Tibial nerve (tissue), 4 donors: ENCODE measurements around the gene CNPY1. TPM values are rescaled to one million over a fixed set of nuclear protein-coding genes. Genes with fewer than 3 reads are reported as not detected.

ENCODE experiments used
- DNase-seq, 2 donors: peaks; one replicate each; pipeline ENCODE4 v3.0.0-alpha.2; 2019; ENCODE audit warnings: low spot score in 2 of 2
- H3K27ac ChIP-seq, 4 donors: fragments of 200-600 bp; sonication (generic) in 3 of 4; one replicate each; pipeline ENCODE4 v1.5.1; 2017 to 2019; ENCODE audit warnings: mild to moderate bottlenecking in 1 of 4
- H3K27me3 ChIP-seq, 2 donors: fragments of 200-600 bp; sonication (generic) in 1 of 2; one replicate each; pipeline versions ENCODE4 v1.5.1 to v1.6.0; 2017 to 2019
- H3K36me3 ChIP-seq, 3 donors: fragments of 200-600 bp; sonication (generic); one replicate each; pipeline ENCODE4 v1.5.1; 2018 to 2019
- H3K4me1 ChIP-seq, 4 donors: fragments of 200-600 bp; sonication (generic) in 3 of 4; one replicate each; pipeline ENCODE4 v1.5.1; 2017 to 2019
- H3K4me3 ChIP-seq, 4 donors: fragments of 200-600 bp; sonication (generic) in 3 of 4; one replicate each; pipeline ENCODE4 v1.5.1; 2017 to 2019; ENCODE audit warnings: mild to moderate bottlenecking in 1 of 4, moderate library complexity in 1 of 4
- H3K9me3 ChIP-seq, 4 donors: fragments of 200-600 bp; sonication (generic) in 3 of 4; one replicate each; pipeline ENCODE4 v1.5.1; 2017 to 2019
- CTCF ChIP-seq, 5 experiments: fragments of 200-600 bp in 3 of 5; fragments of 450-650 bp in 2 of 5; sonication (generic) in 3 of 5; IDR thresholded peaks; one replicate each; pipeline ENCODE4 v1.5.1; 2016 to 2019; ENCODE audit warnings: antibody characterized with exemption in 5 of 5, mild to moderate bottlenecking in 3 of 5, moderate library complexity in 2 of 5
- EP300 ChIP-seq, 2 donors: sonication (generic); formaldehyde crosslinking; IDR thresholded peaks; one replicate each; pipeline ENCODE4 v1.6.1; 2017; ENCODE audit warnings: antibody characterized with exemption in 2 of 2, mild to moderate bottlenecking in 1 of 2
- POLR2A ChIP-seq, 2 donors: fragments of 450-650 bp; IDR thresholded peaks; one replicate each; pipeline ENCODE4 v1.6.1; 2017; ENCODE audit warnings: antibody characterized with exemption in 2 of 2, mild to moderate bottlenecking in 2 of 2, moderate library complexity in 2 of 2
- WGBS, 2 donors: methylation state at CpG; one replicate each; pipeline ENCODE4 v1.1.5; 2018; 5-methylcytosine and 5-hydroxymethylcytosine counted together
- total RNA-seq, 4 donors: library from RNA; depleted of rRNA; stranded (reverse); fragments of >200 nt; gene quantifications; one replicate each; pipeline ENCODE4 v1.1.0, GENCODE V29; 2016

CNPY1 gene
- total RNA-seq, 4 donors from 2014 or later: 0.30 TPM; not detected in 3

DNA sequence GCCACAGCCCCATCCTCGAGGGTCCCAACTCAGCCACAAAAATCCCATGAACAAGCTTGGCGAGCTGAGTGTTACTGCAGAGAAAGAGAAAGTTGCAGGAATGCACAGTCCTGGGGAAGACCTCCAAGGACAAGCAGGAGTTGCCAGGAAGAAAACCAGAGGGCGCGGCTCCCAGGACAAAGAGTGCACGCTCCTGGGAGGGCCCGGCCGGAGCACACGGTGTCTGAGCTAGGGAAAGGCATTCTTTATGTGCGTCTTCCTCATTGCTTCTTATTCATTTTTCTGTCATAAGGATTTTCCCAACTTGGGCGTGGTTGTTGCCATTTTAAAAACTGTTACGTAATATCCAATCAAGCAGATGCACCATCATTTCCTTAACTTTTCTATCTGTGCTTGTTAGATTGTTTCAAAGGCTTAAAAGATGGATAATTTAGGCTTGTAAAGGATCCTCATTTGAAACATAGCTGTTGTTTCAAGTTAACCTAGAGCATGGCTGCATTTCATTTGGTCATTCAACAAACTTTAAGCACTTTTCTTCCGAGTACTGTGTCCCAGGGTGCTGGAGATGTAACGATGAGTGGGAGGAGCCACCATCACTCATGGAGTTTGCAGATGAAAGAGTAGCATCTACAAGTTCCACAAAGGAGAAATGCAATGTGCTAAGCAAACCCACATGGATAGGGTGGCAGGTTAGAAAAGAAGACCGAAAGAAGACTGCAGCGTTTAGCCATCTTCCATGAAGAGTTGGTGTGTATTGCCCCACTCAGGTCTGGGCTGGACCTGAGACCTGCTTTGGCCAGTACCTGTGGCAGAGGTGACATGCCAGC is 5.6 kb upstream of the CNPY1 start:
- H3K4me3 ChIP-seq: no peak overlapping the region
- no peak for DNase-seq
- no peak for TF ChIP-seq EP300 (IDR thresholded peaks at IDR 0.05)
- no peak for TF ChIP-seq POLR2A (IDR thresholded peaks at IDR 0.05)
- no peak for TF ChIP-seq CTCF (IDR thresholded peaks at IDR 0.05)
- H3K4me1 ChIP-seq: no peaks in the 10 kb centered on the region
- H3K27me3 ChIP-seq: no peaks in the 10 kb centered on the region
- H3K36me3 ChIP-seq: no peaks in the 10 kb centered on the region
- no peak overlapping the region for H3K27ac ChIP-seq
- peaks cover 0 to 30% (median 0%) of the 10 kb centered on the region in 4 donors for H3K9me3 ChIP-seq
- WGBS, 2 donors: 74 to 81% methylated on average over 15 of the region's 15 CpGs

DNA sequence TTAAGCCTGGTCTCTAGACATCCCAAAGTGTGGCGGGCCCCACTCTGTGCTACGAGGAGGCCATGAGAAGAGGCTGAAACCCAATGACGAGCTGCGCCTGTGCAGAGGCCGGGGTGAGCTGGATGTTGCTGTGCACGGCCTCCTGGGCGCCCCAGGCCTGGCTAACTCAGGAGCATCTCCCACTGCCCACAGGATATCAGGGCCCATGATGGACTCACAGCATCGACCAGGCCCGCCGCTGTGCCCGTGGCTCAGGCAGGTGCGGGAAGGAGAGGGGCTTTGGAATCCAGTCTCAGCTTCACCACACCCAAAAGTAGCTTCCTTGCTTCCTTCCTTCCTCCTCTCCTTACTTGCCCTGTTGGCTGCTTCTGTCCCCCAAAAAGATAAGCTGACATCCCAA is 4.6 kb upstream of the CNPY1 start:
- H3K36me3 ChIP-seq: no peaks in the 10 kb centered on the region
- peaks cover 0 to 30% (median 0%) of the 10 kb centered on the region in 4 donors for H3K9me3 ChIP-seq
- H3K4me3 ChIP-seq: no peak overlapping the region
- TF ChIP-seq EP300 (IDR thresholded peaks at IDR 0.05) (no peak), CTCF (IDR thresholded peaks at IDR 0.05) (no peak), POLR2A (IDR thresholded peaks at IDR 0.05) (no peak)
- no peaks in the 10 kb centered on the region for H3K4me1 ChIP-seq
- no peak for DNase-seq
- H3K27me3 ChIP-seq: no peaks in the 10 kb centered on the region
- 86 to 95% methylated on average over 7 to 12 of the region's 12 CpGs for WGBS, 2 donors
- H3K27ac ChIP-seq: no peak overlapping the region

DNA sequence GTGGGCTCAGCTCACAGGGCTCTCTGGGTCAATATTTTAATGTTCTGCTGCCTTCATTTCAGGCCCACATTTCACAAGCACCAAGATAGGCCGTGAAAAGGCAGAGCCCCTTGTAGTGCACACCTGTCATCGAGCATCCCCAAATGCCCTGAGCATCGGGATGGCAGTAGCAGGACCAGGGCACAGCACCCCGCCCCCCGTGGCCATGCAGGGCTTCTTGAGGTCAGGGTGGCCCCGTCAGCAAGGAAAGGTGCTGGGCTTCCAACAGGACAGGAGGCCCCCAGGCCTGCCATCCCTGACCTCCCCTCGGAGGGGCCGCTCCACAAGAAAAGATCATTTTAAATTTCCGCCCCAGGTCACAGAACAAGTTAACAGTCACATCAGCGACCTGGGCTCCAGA is 2.9 kb upstream of the CNPY1 start:
- DNase-seq: no peak
- 88 to 90% methylated on average over 9 to 10 of the region's 10 CpGs for WGBS, 2 donors
- no peaks in the 10 kb centered on the region for H3K36me3 ChIP-seq
- peaks cover 0 to 27% (median 0%) of the 10 kb centered on the region in 4 donors for H3K9me3 ChIP-seq
- TF ChIP-seq CTCF (IDR thresholded peaks at IDR 0.05) (no peak), POLR2A (IDR thresholded peaks at IDR 0.05) (no peak)
- no peak overlapping the region for H3K27ac ChIP-seq
- no peaks in the 10 kb centered on the region for H3K27me3 ChIP-seq
- H3K4me3 ChIP-seq: no peak overlapping the region
- H3K4me1 ChIP-seq: no peaks in the 10 kb centered on the region

DNA sequence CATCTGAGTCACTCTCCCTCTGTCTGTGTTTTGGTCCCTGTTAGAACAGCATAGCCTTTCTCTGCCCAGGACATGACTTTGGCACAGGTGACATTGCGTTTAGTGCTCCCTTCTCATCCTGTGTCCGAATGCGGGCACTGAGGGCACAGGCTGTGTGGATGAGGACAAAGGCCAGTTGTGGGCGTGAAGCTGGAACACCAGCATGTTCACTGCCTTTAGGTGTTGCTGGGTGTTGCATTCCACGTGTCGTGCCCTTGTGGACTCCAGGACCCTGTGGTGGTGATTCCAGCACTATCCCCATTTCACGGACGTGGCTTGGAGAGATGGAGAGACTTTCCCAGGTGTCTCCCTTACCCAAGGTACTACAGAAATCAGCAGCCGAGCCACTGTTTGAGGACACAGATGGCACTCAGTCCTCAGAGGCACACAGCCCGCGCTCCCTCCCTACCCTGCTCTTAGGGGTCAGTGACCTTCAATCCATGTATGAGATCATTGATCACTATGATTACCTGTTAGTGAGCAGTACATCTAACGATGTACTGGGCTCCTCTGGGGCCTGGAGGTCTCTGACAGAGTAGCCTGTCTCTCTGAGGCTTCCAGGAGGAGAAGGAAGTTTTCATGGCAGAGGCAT is 917 bp upstream of the CNPY1 start:
- WGBS, 2 donors: 83 to 85% methylated on average over 11 to 12 of the region's 12 CpGs
- DNase-seq: no peak
- H3K4me1 ChIP-seq: no peaks in the 10 kb centered on the region

More for the DNA sequence above, 917 bp upstream of the CNPY1 start:
- Histone ChIP-seq H3K27me3 (no peaks in the 10 kb centered on the region), H3K9me3 (peaks cover 0 to 9% (median 0%) of the 10 kb centered on the region in 4 donors), H3K4me3 (no peak overlapping the region), H3K36me3 (no peaks in the 10 kb centered on the region), H3K27ac (no peak overlapping the region)
- TF ChIP-seq EP300 (IDR thresholded peaks at IDR 0.05) (no peak), POLR2A (IDR thresholded peaks at IDR 0.05) (no peak), CTCF (IDR thresholded peaks at IDR 0.05) (no peak)
